Pons (tissue), 1 donor: ENCODE measurements around the gene IFNAR1.
"Not testable (repeated sequence)": the region's sequence is repeated elsewhere in the genome, so short reads cannot be mapped to it uniquely, and the experiment has no call there.

Source experiments
- DNase-seq: peaks from one replicate; pipeline ENCODE4 v3.0.0-alpha.2; 2016; ENCODE audit warnings: low spot score

The IFNAR1 gene

GRCh38 chr21:33308586-33309490, 15.9 kb upstream of the IFNAR1 start:
- DNase-seq: no peak

GRCh38 chr21:33309778-33310177, 15.0 kb upstream of the IFNAR1 start:
- DNase-seq: no peak

GRCh38 chr21:33312121-33312520, 12.6 kb upstream of the IFNAR1 start:
- DNase-seq: no peak

GRCh38 chr21:33313183-33313582, 11.6 kb upstream of the IFNAR1 start:
- no peak for DNase-seq

GRCh38 chr21:33313611-33314010, 11.2 kb upstream of the IFNAR1 start:
- no peak for DNase-seq

GRCh38 chr21:33314111-33314510, 10.7 kb upstream of the IFNAR1 start:
- no peak for DNase-seq

GRCh38 chr21:33315946-33316710, 8.6 kb upstream of the IFNAR1 start:
- DNase-seq: no peak

- no peak for DNase-seq
These were observed 7.6 kb upstream of the IFNAR1 start for GRCh38 chr21:33317145-33317544.

- DNase-seq: no peak
These were observed 6.8 kb upstream of the IFNAR1 start for GRCh38 chr21:33317786-33318486.

GRCh38 chr21:33321005-33321404, 3.8 kb upstream of the IFNAR1 start:
- not testable (repeated sequence) for DNase-seq

- not testable (repeated sequence) for DNase-seq
These were observed 1.2 kb upstream of the IFNAR1 start for GRCh38 chr21:33323610-33324009.

GRCh38 chr21:33325222-33326067, 675 bp downstream of the IFNAR1 start:
- DNase-seq: peak; percentile 72

GRCh38 chr21:33327326-33327725, 2.6 kb downstream of the IFNAR1 start:
- DNase-seq: no peak

- no peak for DNase-seq
These were observed 3.1 kb downstream of the IFNAR1 start for GRCh38 chr21:33327792-33328433.

- DNase-seq: no peak
These were observed 6.0 kb downstream of the IFNAR1 start for GRCh38 chr21:33330726-33331125.

- no peak for DNase-seq
These were observed 7.4 kb downstream of the IFNAR1 start for GRCh38 chr21:33332143-33332542.

GRCh38 chr21:33334191-33334590, 9.4 kb downstream of the IFNAR1 start:
- no peak for DNase-seq

- DNase-seq: no peak
These were observed 10.1 kb downstream of the IFNAR1 start for GRCh38 chr21:33334824-33335223.

GRCh38 chr21:33339135-33339534, 14.4 kb downstream of the IFNAR1 start:
- DNase-seq: no peak

- no peak for DNase-seq
These were observed 15.1 kb downstream of the IFNAR1 start for GRCh38 chr21:33339918-33340317.

- no peak for DNase-seq
These were observed 21.0 kb downstream of the IFNAR1 start for GRCh38 chr21:33345751-33346238.
